B cell (primary cell): ENCODE measurements around the gene ASTN2. TPM values are rescaled to one million over a fixed set of nuclear protein-coding genes. Genes with fewer than 3 reads are reported as not detected.
A peak's percentile ranks its signal among the peaks of the same experiment; 100 is the strongest.

ENCODE experiments used
- ATAC-seq: fragments of 200-7000 bp; cut with Tn5 transposase; one replicate; pipeline ENCODE4 v1.10.0; 2021; ENCODE audit warnings: low read depth, mild to moderate bottlenecking, moderate number of reproducible peaks, moderate library complexity
- CTCF ChIA-PET: fragments of 350-600 bp; sonication (Branson Sonifier 250); formaldehyde crosslinking; loops from one replicate; lab custom pipeline; 2021; ENCODE audit warnings: antibody characterized with exemption, inconsistent platforms; lab: Charles Lee
- POLR2A ChIA-PET: fragments of 350-600 bp; sonication (Branson Sonifier 250); formaldehyde crosslinking; loops from one replicate; lab custom pipeline; 2021; ENCODE audit warnings: antibody characterized with exemption; lab: Charles Lee
- DNase-seq: peaks from one replicate; pipeline ENCODE4 v3.0.0; 2013
- H2AFZ ChIP-seq: 2 replicates; pipeline ENCODE4 v1.6.1; 2012; ENCODE audit warnings: mild to moderate bottlenecking, low read depth, low read length; ENCODE audit not compliant: insufficient read depth, poor library complexity, severe bottlenecking
- H3K27ac ChIP-seq, 2 donors: 1 replicate in 1 of 2; 2 replicates in 1 of 2; pipeline ENCODE4 v1.5.1; 2012 to 2013; ENCODE audit warnings: low read length in 2 of 2, mild to moderate bottlenecking in 2 of 2, moderate library complexity in 1 of 2
- H3K27me3 ChIP-seq, 4 experiments: fragments of 200-600 bp in 1 of 4; sonication (generic) in 1 of 4; replicated peaks in 1 of 4; 1 replicate in 2 of 4; 2 replicates in 2 of 4; pipeline versions ENCODE4 v1.6.1 to v1.7.0; 2013 to 2016; ENCODE audit warnings: low read length in 3 of 4, mild to moderate bottlenecking in 2 of 4, mixed read lengths in 1 of 4, moderate library complexity in 1 of 4; ENCODE audit not compliant: insufficient read depth in 4 of 4, control insufficient read depth in 3 of 4; ENCODE audit errors: control extremely low read depth in 1 of 4
- H3K36me3 ChIP-seq, 2 experiments: replicated peaks in 1 of 2; 1 replicate in 1 of 2; 2 replicates in 1 of 2; pipeline versions ENCODE4 v1.6.1 to v1.7.1; 2013; ENCODE audit warnings: low read length in 1 of 2; ENCODE audit not compliant: insufficient read depth in 2 of 2, control insufficient read depth in 1 of 2; ENCODE audit errors: control extremely low read depth in 1 of 2, extremely low read depth in 1 of 2
- H3K4me1 ChIP-seq, 2 donors: fragments of 200-600 bp in 1 of 2; sonication (generic) in 1 of 2; 1 replicate in 1 of 2; 2 replicates in 1 of 2; pipeline versions ENCODE4 v1.5.1 to v1.6.1; 2013 to 2017; ENCODE audit warnings: low read length in 2 of 2; ENCODE audit not compliant: control insufficient read depth in 2 of 2, insufficient read depth in 2 of 2
- H3K4me2 ChIP-seq: replicated peaks from 2 replicates; pipeline ENCODE3; 2012; ENCODE audit warnings: mild to moderate bottlenecking, low read depth, low read length; ENCODE audit not compliant: poor library complexity, severe bottlenecking
- H3K4me3 ChIP-seq, 5 experiments: fragments of 200-600 bp in 1 of 5; sonication (generic) in 1 of 5; 1 replicate in 3 of 5; 2 replicates in 2 of 5; pipeline versions ENCODE4 v1.5.1 to v1.7.0; 2011 to 2016; ENCODE audit warnings: low read length in 4 of 5, mild to moderate bottlenecking in 4 of 5, low read depth in 2 of 5, control low read depth in 1 of 5, moderate library complexity in 1 of 5; ENCODE audit not compliant: insufficient read depth in 1 of 5; ENCODE audit errors: control extremely low read depth in 1 of 5, extremely low read depth in 1 of 5
- H3K79me2 ChIP-seq: fragments of 200-600 bp; sonication (generic); one replicate; pipeline ENCODE4 v1.6.0; 2016; ENCODE audit warnings: low read length; ENCODE audit not compliant: control insufficient read depth, insufficient read depth
- H3K9ac ChIP-seq: fragments of 200-600 bp; sonication (generic); 2 replicates; pipeline ENCODE4 v1.6.1; 2017; ENCODE audit warnings: mild to moderate bottlenecking, low read length, moderate library complexity
- H3K9me3 ChIP-seq, 3 donors: one replicate each; pipeline versions ENCODE4 v1.6.1 to v1.7.1; 2013; ENCODE audit warnings: low read length in 2 of 3; ENCODE audit not compliant: control insufficient read depth in 2 of 3, insufficient read depth in 1 of 3; ENCODE audit errors: control extremely low read depth in 1 of 3
- H4K20me1 ChIP-seq: 2 replicates; pipeline ENCODE4 v1.6.0; 2012; ENCODE audit warnings: mild to moderate bottlenecking, low read length; ENCODE audit not compliant: insufficient read depth, control insufficient read depth, poor library complexity, severe bottlenecking
- H3K27ac Mint-ChIP-seq: one replicate; pipeline ENCODE4 v1.8.0; 2021; ENCODE audit warnings: mixed read lengths
- H3K27me3 Mint-ChIP-seq: one replicate; pipeline ENCODE4 v1.8.0; 2021; ENCODE audit warnings: mixed read lengths
- H3K4me1 Mint-ChIP-seq: one replicate; pipeline ENCODE4 v1.8.0; 2021; ENCODE audit warnings: mixed read lengths
- H3K4me3 Mint-ChIP-seq: one replicate; pipeline ENCODE4 v1.8.0; 2021; ENCODE audit warnings: mixed read lengths
- H3K9me3 Mint-ChIP-seq: one replicate; pipeline ENCODE4 v1.8.0; 2022; ENCODE audit warnings: mixed read lengths; ENCODE audit not compliant: insufficient read depth
- CTCF ChIP-seq: fragments of 200-600 bp; IDR thresholded peaks from one replicate; pipeline ENCODE4 v1.8.0; 2022; ENCODE audit warnings: antibody characterized with exemption, mild to moderate bottlenecking
- EZH2 ChIP-seq: IDR thresholded peaks from 2 replicates; pipeline ENCODE4 v1.6.1; 2012; ENCODE audit warnings: borderline replicate concordance, low read depth, mild to moderate bottlenecking, moderate library complexity, low read length; ENCODE audit not compliant: insufficient read depth, poor library complexity, severe bottlenecking
- WGBS: methylation state at CpG from one replicate; pipeline ENCODE4 v1.1.5; 2013; ENCODE audit warnings: missing lambda C conversion rate; ENCODE audit not compliant: insufficient coverage; 5-methylcytosine and 5-hydroxymethylcytosine counted together
- intact Hi-C: fragments of 100-400 bp; cut with micrococcal nuclease; formaldehyde crosslinking; loops from one replicate; pipeline ENCODE4 v1.10.0; 2022
- polyA minus RNA-seq: library from RNA; depleted of rRNA, polyadenylated mRNA; stranded (reverse); fragments of >200 nt; gene quantifications from 2 replicates; pipeline ENCODE4 v1.2.3, GENCODE V29; 2012
- polyA plus RNA-seq: library from polyadenylated mRNA; depleted of rRNA; stranded (reverse); fragments of >200 nt; gene quantifications from 2 replicates; pipeline ENCODE4 v1.2.3, GENCODE V29; 2012
- total RNA-seq, 2 donors: library from RNA; stranded (reverse); fragments of 120-200 nt in 1 of 2; gene quantifications; 1 replicate in 1 of 2; 2 replicates in 1 of 2; pipeline versions ENCODE4 v1.2.3 to v1.2.4, GENCODE V29; 2013 to 2022

ASTN2 gene
- total RNA-seq (3.3 and 3.6 TPM in 2 replicates), polyA plus RNA-seq (0.74 and 1.2 TPM in 2 replicates), polyA minus RNA-seq (2.2 and 3.2 TPM in 2 replicates)
- total RNA-seq (2013): 2.2 TPM

- Histone ChIP-seq H3K27ac (no peak within 1 kb of the TSS), H3K4me2 (no peak within 1 kb of the TSS), H2AFZ (no peak within 1 kb of the TSS), H3K79me2 (no peaks in the 10 kb centered on the region), H3K27me3 (peaks cover 0 to 49% (median 17%) of the 10 kb centered on the region in 4 experiments), H4K20me1 (no peaks in the 10 kb centered on the region), H3K9me3 (peaks cover 0 to 14% (median 0%) of the 10 kb centered on the region in 3 donors), H3K4me3 (no peak within 1 kb of the TSS), H3K9ac (no peak within 1 kb of the TSS), H3K36me3 (no peaks in the 10 kb centered on the region), H3K4me1 (no peaks in the 10 kb centered on the region)
- no peak for DNase-seq
- peaks cover 5% of the 10 kb centered on the region for H3K4me1 Mint-ChIP-seq
- ChIA-PET POLR2A (no interaction called here), CTCF (no interaction called here)
- H3K27ac Mint-ChIP-seq: no peak within 1 kb of the TSS
- intact Hi-C loops: no loop called here
- no peak for TF ChIP-seq CTCF
- no peak for TF ChIP-seq EZH2
- peak within 1 kb of the TSS; percentile 49 for H3K4me3 Mint-ChIP-seq
- H3K27me3 Mint-ChIP-seq: peaks cover 30% of the 10 kb centered on the region
- WGBS: 2% methylated on average over 44 of the region's 48 CpGs
- no peaks in the 10 kb centered on the region for H3K9me3 Mint-ChIP-seq
- no peak for ATAC-seq
Observed at GRCh38 chr9:117414906-117415331, at the start of gene ASTN2. TSS of gene ASTN2 (minus strand) at chr9:117415057. CDS start at chr9:117414938, 119 bp downstream.

GRCh38 chr9:117462861-117463260 is 48.0 kb upstream of the ASTN2 start:
- intact Hi-C loops: no loop called here
- POLR2A ChIA-PET: no interaction called here
- 61% methylated on average over 2 of the region's 4 CpGs for WGBS
- Mint-ChIP-seq H3K9me3 (no peaks in the 10 kb centered on the region), H3K27me3 (peaks cover 8% of the 10 kb centered on the region), H3K4me3 (no peak overlapping the region), H3K4me1 (no peaks in the 10 kb centered on the region), H3K27ac (no peak overlapping the region)
- Histone ChIP-seq H3K27ac (no peak overlapping the region), H2AFZ (no peak overlapping the region), H3K4me2 (no peak overlapping the region), H3K79me2 (no peaks in the 10 kb centered on the region), H3K4me1 (no peaks in the 10 kb centered on the region), H4K20me1 (no peaks in the 10 kb centered on the region), H3K9me3 (no peaks in the 10 kb centered on the region), H3K9ac (no peak overlapping the region), H3K36me3 (no peaks in the 10 kb centered on the region), H3K27me3 (no peaks in the 10 kb centered on the region), H3K4me3 (no peak overlapping the region)
- CTCF ChIA-PET: no interaction called here
- no peak for ATAC-seq
- TF ChIP-seq EZH2 (no peak), CTCF (no peak)
- DNase-seq: no peak
